OCI-M2 (cell line): ENCODE results near the gene TANGO2.

Experiments used
- DNase-seq: peaks from one replicate; lab custom pipeline; 2025; ENCODE audit not compliant: unreplicated experiment; lab: John Stamatoyannopoulos, UW

The TANGO2 gene

GRCh38 chr22:20083157-20083890, 62.4 kb downstream of the TANGO2 start:
- no peak for DNase-seq

GRCh38 chr22:20083891-20084546, 63.1 kb downstream of the TANGO2 start:
- DNase-seq: no peak

GRCh38 chr22:20084547-20085413, 63.9 kb downstream of the TANGO2 start:
- DNase-seq: no peak

- DNase-seq: no peak
These were observed 64.7 kb downstream of the TANGO2 start for GRCh38 chr22:20085651-20086050.

- DNase-seq: no peak
These were observed 65.2 kb downstream of the TANGO2 start for GRCh38 chr22:20086101-20086599.

- DNase-seq: no peak
These were observed 65.9 kb downstream of the TANGO2 start for GRCh38 chr22:20086763-20087162.

- DNase-seq: no peak
These were observed 66.7 kb downstream of the TANGO2 start for GRCh38 chr22:20087319-20088262.

- DNase-seq: no peak
These were observed 67.3 kb downstream of the TANGO2 start for GRCh38 chr22:20088263-20088648.

- DNase-seq: no peak
These were observed 68.5 kb downstream of the TANGO2 start for GRCh38 chr22:20089226-20089976.

GRCh38 chr22:20089977-20090729, 69.2 kb downstream of the TANGO2 start:
- DNase-seq: no peak

GRCh38 chr22:20090730-20091240, 69.9 kb downstream of the TANGO2 start:
- DNase-seq: no peak

GRCh38 chr22:20091690-20092476, 71.0 kb downstream of the TANGO2 start:
- no peak for DNase-seq

- no peak for DNase-seq
These were observed 71.6 kb downstream of the TANGO2 start for GRCh38 chr22:20092477-20092854.

- DNase-seq: no peak
These were observed 72.7 kb downstream of the TANGO2 start for GRCh38 chr22:20093418-20094196.

GRCh38 chr22:20094197-20094807, 73.4 kb downstream of the TANGO2 start:
- no peak for DNase-seq

GRCh38 chr22:20095521-20095920, 74.6 kb downstream of the TANGO2 start:
- no peak for DNase-seq
